GM23338 (cell line): Measurements from ENCODE around the gene GPRIN1.

ENCODE experiments used
- EZH2 ChIP-seq: fragments of 200-600 bp; sonication (generic); IDR thresholded peaks from one replicate; pipeline ENCODE4 v1.8.0; 2017; ENCODE audit warnings: antibody characterized with exemption, mild to moderate bottlenecking, low read depth; ENCODE audit not compliant: unreplicated experiment
- EZH2phosphoT487 ChIP-seq: fragments of 200-600 bp; sonication (generic); IDR thresholded peaks from one replicate; pipeline ENCODE4 v1.8.1; 2018; ENCODE audit warnings: antibody characterized with exemption; ENCODE audit not compliant: unreplicated experiment
- ZNF331 ChIP-seq: fragments of 250-450 bp; sonication (Bioruptor Pico); IDR thresholded peaks from 2 replicates; pipeline ENCODE4 v1.5.0; 2020; ENCODE audit warnings: low read depth, mild to moderate bottlenecking, moderate library complexity
- TF ChIP-seq, protein P1 (sequence below), 2 experiments: fragments of 200-600 bp in 1 of 2; sonication (generic) in 1 of 2; conservative IDR thresholded peaks; 2 replicates each; pipeline versions ENCODE4 v1.5.1 to v1.6.1; 2016 to 2017; ENCODE audit warnings: antibody characterized with exemption in 2 of 2, low read depth in 2 of 2, mild to moderate bottlenecking in 2 of 2, moderate library complexity in 1 of 2

- TF ChIP-seq, protein P1, sequence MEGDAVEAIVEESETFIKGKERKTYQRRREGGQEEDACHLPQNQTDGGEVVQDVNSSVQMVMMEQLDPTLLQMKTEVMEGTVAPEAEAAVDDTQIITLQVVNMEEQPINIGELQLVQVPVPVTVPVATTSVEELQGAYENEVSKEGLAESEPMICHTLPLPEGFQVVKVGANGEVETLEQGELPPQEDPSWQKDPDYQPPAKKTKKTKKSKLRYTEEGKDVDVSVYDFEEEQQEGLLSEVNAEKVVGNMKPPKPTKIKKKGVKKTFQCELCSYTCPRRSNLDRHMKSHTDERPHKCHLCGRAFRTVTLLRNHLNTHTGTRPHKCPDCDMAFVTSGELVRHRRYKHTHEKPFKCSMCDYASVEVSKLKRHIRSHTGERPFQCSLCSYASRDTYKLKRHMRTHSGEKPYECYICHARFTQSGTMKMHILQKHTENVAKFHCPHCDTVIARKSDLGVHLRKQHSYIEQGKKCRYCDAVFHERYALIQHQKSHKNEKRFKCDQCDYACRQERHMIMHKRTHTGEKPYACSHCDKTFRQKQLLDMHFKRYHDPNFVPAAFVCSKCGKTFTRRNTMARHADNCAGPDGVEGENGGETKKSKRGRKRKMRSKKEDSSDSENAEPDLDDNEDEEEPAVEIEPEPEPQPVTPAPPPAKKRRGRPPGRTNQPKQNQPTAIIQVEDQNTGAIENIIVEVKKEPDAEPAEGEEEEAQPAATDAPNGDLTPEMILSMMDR (conservative IDR thresholded peaks at IDR 0.05; ENCODE audit: low read depth in 2 of 2): no peak
- TF ChIP-seq EZH2phosphoT487 (no peak), ZNF331 (CRISPR knock-in tag) (no peak), EZH2 (no peak)
Observed at GRCh38 chr5:176568657-176569056, 41.3 kb downstream of the GPRIN1 start.
